Activated CD4-positive, alpha-beta memory T cell treated with anti-CD3 and anti-CD28 coated beads for 36 hours (primary cell): ENCODE results near the gene GALNT15. TPM values are rescaled to one million over a fixed set of nuclear protein-coding genes. Genes with fewer than 3 reads are reported as not detected.
A peak's percentile ranks its signal among the peaks of the same experiment; 100 is the strongest.

ENCODE experiments used
- CTCF ChIA-PET: fragments of 350-600 bp; sonication (Branson Sonifier 250); formaldehyde crosslinking; loops from one replicate; lab custom pipeline; 2021; ENCODE audit warnings: antibody characterized with exemption, inconsistent platforms; lab: Charles Lee
- POLR2A ChIA-PET: fragments of 350-600 bp; sonication (Branson Sonifier 250); formaldehyde crosslinking; loops from one replicate; lab custom pipeline; 2021; ENCODE audit warnings: antibody characterized with exemption; lab: Charles Lee
- DNase-seq: peaks from one replicate; pipeline ENCODE4 v3.0.0-alpha.2; 2020
- H3K27ac Mint-ChIP-seq: one replicate; pipeline ENCODE4 v1.8.0; 2021; ENCODE audit warnings: mixed read lengths
- H3K27me3 Mint-ChIP-seq: one replicate; pipeline ENCODE4 v1.8.0; 2021; ENCODE audit warnings: mixed read lengths
- H3K36me3 Mint-ChIP-seq: one replicate; pipeline ENCODE4 v1.8.0; 2021; ENCODE audit warnings: mixed read lengths
- H3K4me1 Mint-ChIP-seq: one replicate; pipeline ENCODE4 v1.8.0; 2021; ENCODE audit warnings: low read depth, mixed read lengths
- H3K4me3 Mint-ChIP-seq: one replicate; pipeline ENCODE4 v1.8.0; 2021; ENCODE audit warnings: mild to moderate bottlenecking, mixed read lengths
- H3K9me3 Mint-ChIP-seq: one replicate; pipeline ENCODE4 v1.8.0; 2021; ENCODE audit warnings: mixed read lengths
- intact Hi-C: fragments of 100-400 bp; cut with micrococcal nuclease; formaldehyde crosslinking; loops from one replicate; pipeline ENCODE4 v1.15.1; 2023
- total RNA-seq, 2 experiments: library from RNA; stranded (reverse); gene quantifications; one replicate each; pipeline ENCODE4 v1.2.3, GENCODE V29; 2021

The GALNT15 gene
- total RNA-seq, 2 experiments from 2014 or later: not detected

DNA sequence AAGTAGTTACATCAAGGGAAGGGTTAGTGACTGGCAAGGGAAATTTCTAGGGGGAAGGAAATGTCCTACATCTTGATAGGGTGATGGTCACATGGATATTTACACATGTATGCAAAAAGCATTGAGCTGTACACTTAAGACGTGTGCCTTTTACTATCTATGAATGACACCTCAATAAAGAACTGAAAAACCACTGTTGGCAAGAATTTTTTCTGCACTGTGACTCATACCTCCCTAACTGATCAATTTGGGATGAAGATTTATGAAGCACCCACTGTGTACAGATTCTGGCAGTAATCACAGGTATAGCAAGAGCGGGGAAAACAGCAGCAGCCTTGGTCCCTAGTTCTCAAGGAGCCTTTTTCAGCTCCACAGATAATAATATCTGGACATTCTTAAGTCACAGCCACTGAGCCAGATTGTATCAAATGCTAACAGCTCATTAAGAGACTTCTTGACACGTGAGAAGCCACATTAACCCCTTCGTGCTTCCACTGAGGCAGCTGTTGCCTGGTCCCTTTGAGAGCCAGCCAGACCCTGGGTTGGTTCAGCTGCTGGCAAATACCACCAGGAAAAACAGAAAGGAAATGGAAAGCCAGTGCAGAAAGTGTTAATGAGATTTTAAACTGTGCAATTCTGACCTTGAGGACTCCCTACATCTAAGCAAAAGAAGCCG is 32.0 kb upstream of the GALNT15 start:
- CTCF ChIA-PET: interaction anchor here (1.1 kb wide), 1 partner anchor 63 kb away, joined by 3 read pairs; no protein-coding TSS in a partner anchor
- intact Hi-C loops: no loop called here

GRCh38 chr3:16143861-16144447 is 30.5 kb upstream of the GALNT15 start:
- no peaks in the 10 kb centered on the region for H3K27me3 Mint-ChIP-seq
- POLR2A ChIA-PET: no interaction called here
- intact Hi-C loops: no loop called here
- CTCF ChIA-PET: interaction anchor here (0.8 kb wide), 1 partner anchor 95 kb away, joined by 5 read pairs; no protein-coding TSS in a partner anchor
- H3K4me3 Mint-ChIP-seq: no peak overlapping the region
- H3K9me3 Mint-ChIP-seq: peaks cover 13% of the 10 kb centered on the region
- no peak overlapping the region for H3K27ac Mint-ChIP-seq
- H3K36me3 Mint-ChIP-seq: no peaks in the 10 kb centered on the region
- no peak for DNase-seq
- H3K4me1 Mint-ChIP-seq: peaks cover 4% of the 10 kb centered on the region

More for the DNA sequence above, 32.0 kb upstream of the GALNT15 start:
- H3K9me3 Mint-ChIP-seq: peaks cover 13% of the 10 kb centered on the region
- H3K27ac Mint-ChIP-seq: no peak overlapping the region
- peaks cover 4% of the 10 kb centered on the region for H3K4me1 Mint-ChIP-seq
- no peak for DNase-seq
- H3K27me3 Mint-ChIP-seq: no peaks in the 10 kb centered on the region
- POLR2A ChIA-PET: no interaction called here
- H3K36me3 Mint-ChIP-seq: no peaks in the 10 kb centered on the region
- H3K4me3 Mint-ChIP-seq: no peak overlapping the region

GRCh38 chr3:16145176-16145575 is 29.3 kb upstream of the GALNT15 start:
- CTCF ChIA-PET: no interaction called here
- H3K4me3 Mint-ChIP-seq: no peak overlapping the region
- H3K27me3 Mint-ChIP-seq: no peaks in the 10 kb centered on the region
- H3K4me1 Mint-ChIP-seq: peaks cover 4% of the 10 kb centered on the region
- intact Hi-C loops: no loop called here
- DNase-seq: no peak
- POLR2A ChIA-PET: no interaction called here
- peaks cover 13% of the 10 kb centered on the region for H3K9me3 Mint-ChIP-seq
- no peaks in the 10 kb centered on the region for H3K36me3 Mint-ChIP-seq
- no peak overlapping the region for H3K27ac Mint-ChIP-seq

GRCh38 chr3:16146015-16146730 is 28.3 kb upstream of the GALNT15 start:
- DNase-seq: no peak
- ChIA-PET POLR2A (no interaction called here), CTCF (no interaction called here)
- Mint-ChIP-seq H3K4me1 (peaks cover 4% of the 10 kb centered on the region), H3K4me3 (no peak overlapping the region), H3K9me3 (peaks cover 13% of the 10 kb centered on the region), H3K27me3 (no peaks in the 10 kb centered on the region), H3K27ac (no peak overlapping the region), H3K36me3 (no peaks in the 10 kb centered on the region)
- intact Hi-C loops: no loop called here

DNA sequence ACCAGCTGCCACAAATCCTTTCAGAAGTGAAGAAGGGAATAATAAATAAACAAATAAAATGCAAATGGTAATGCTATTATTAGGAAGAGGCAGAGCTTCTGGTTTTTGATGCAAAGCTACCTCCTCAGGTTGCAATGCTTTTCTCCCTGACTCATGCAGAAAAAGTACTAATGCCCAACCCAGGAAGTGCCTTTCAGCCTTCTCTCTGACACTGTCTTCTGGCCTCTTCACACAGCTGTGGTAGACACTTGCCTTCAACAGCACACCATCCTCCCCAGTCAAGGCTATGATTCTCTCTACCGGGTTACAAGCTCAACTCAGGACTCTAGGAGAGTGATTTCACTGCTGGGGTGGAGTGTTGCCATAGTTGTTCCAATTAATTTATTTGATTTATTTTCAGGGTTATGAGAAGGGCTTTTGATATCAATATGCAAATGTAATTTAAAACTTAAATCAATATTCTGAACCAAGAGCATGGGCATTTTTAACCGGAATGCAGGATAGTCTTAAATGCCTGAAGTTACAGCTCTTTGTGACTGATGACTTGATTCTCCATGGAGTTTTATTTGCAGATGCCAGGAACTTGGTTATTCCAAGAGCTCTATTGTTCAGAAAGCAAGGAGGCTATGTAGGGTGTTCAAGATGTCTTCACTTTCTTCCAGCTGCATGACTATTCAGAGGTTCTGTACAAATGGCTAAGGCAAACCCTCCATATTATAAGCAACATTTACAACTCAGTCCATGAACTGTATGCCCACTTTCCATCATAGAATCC is 27.1 kb upstream of the GALNT15 start:
- H3K4me1 Mint-ChIP-seq: peaks cover 4% of the 10 kb centered on the region
- no peaks in the 10 kb centered on the region for H3K36me3 Mint-ChIP-seq
- ChIA-PET CTCF (interaction anchor here (0.7 kb wide), 1 partner anchor 101 kb away, joined by 3 read pairs; no protein-coding TSS in a partner anchor), POLR2A (no interaction called here)
- peak; percentile 10 for DNase-seq
- no peak overlapping the region for H3K27ac Mint-ChIP-seq
- no peak overlapping the region for H3K4me3 Mint-ChIP-seq
- peaks cover 2% of the 10 kb centered on the region for H3K27me3 Mint-ChIP-seq
- intact Hi-C loops: no loop called here
- peaks cover 13% of the 10 kb centered on the region for H3K9me3 Mint-ChIP-seq

DNA sequence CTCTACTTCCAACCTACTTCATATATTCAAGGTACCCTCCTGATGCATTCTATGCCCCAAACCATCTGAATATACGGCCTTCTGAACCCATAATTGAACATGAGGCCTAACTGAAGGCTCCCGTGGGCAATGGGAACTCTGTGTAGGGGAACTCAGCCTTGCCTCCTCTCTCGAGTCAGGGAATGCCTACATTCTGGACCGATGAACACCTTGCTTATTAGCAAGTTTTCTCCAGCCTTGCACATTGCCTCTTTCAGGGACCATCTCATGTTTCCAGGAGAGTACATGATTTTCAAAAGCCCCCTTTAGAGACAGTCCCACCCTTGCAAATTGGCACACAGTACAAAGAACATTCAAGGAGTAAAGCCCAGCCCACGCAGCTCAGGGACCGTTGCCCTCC is 26.3 kb upstream of the GALNT15 start:
- H3K27me3 Mint-ChIP-seq: peaks cover 2% of the 10 kb centered on the region
- H3K27ac Mint-ChIP-seq: no peak overlapping the region
- H3K4me3 Mint-ChIP-seq: no peak overlapping the region
- no peak for DNase-seq
- peaks cover 4% of the 10 kb centered on the region for H3K4me1 Mint-ChIP-seq
- H3K9me3 Mint-ChIP-seq: peaks cover 11% of the 10 kb centered on the region
- ChIA-PET CTCF (interaction anchor here (0.7 to 1.4 kb wide), 2 partner anchors 30 to 100 kb away, joined by 3 read pairs; no protein-coding TSS in a partner anchor), POLR2A (no interaction called here)
- H3K36me3 Mint-ChIP-seq: no peaks in the 10 kb centered on the region
- intact Hi-C loops: no loop called here

DNA sequence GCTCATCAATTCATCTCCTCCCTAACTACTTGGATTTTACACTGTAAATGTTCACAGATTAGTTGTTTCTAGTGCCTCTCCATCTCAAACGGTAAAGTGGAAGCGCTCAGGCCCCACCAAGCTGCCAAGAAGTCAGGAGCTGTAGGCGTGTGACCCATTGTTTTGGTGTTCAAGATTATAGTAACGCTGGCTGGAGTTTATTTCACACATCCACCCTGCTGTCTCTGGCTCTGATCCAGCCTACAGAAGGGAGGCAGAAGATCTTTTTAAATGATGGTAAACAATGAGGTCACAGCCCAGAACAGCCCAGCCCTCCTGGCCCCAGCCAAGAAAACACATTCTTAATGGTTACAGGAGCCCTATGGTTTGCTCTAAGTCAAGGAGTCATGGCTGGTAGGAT is 25.7 kb upstream of the GALNT15 start:
- no peak for DNase-seq
- intact Hi-C loops: no loop called here
- Mint-ChIP-seq H3K4me1 (peaks cover 4% of the 10 kb centered on the region), H3K4me3 (no peak overlapping the region), H3K27ac (no peak overlapping the region), H3K27me3 (peaks cover 6% of the 10 kb centered on the region), H3K9me3 (peaks cover 14% of the 10 kb centered on the region), H3K36me3 (no peaks in the 10 kb centered on the region)
- ChIA-PET CTCF (interaction anchor here (1.4 kb wide), 1 partner anchor 30 kb away, joined by 3 read pairs; no protein-coding TSS in a partner anchor), POLR2A (no interaction called here)

DNA sequence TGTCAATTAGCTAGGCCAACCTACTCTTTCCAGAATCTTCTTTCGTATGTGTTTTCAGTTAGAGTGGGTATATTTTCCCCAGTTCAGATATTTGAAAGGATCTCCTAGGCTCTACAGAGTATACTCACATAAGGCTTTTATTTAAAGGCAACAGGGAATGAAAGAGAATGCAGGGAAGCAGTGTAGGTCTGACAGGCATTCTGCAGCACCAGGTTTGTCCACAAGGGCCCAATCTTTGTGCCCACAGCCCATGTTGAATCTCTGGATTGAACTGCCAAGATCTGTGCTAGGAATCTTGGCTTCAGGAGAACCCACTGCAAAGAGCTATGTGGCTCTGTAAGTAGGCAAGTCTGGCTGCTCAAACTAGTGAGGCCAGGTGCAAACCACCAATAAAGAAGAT is 24.2 kb upstream of the GALNT15 start:
- ChIA-PET POLR2A (no interaction called here), CTCF (no interaction called here)
- intact Hi-C loops: no loop called here

GRCh38 chr3:16151109-16151508 is 23.4 kb upstream of the GALNT15 start:
- intact Hi-C loops: no loop called here
- no peaks in the 10 kb centered on the region for H3K36me3 Mint-ChIP-seq
- H3K27me3 Mint-ChIP-seq: peaks cover 12% of the 10 kb centered on the region
- no peak for DNase-seq
- H3K9me3 Mint-ChIP-seq: peaks cover 9% of the 10 kb centered on the region
- no peak overlapping the region for H3K27ac Mint-ChIP-seq
- H3K4me1 Mint-ChIP-seq: peaks cover 4% of the 10 kb centered on the region
- no peak overlapping the region for H3K4me3 Mint-ChIP-seq
- CTCF ChIA-PET: no interaction called here
- POLR2A ChIA-PET: no interaction called here

More for the DNA sequence above, 24.2 kb upstream of the GALNT15 start:
- Mint-ChIP-seq H3K4me1 (peaks cover 4% of the 10 kb centered on the region), H3K27ac (no peak overlapping the region), H3K27me3 (peaks cover 12% of the 10 kb centered on the region), H3K36me3 (no peaks in the 10 kb centered on the region), H3K4me3 (no peak overlapping the region), H3K9me3 (peaks cover 9% of the 10 kb centered on the region)
- DNase-seq: no peak

- no peak for DNase-seq
- H3K36me3 Mint-ChIP-seq: peaks cover 1% of the 10 kb centered on the region
- intact Hi-C loops: no loop called here
- ChIA-PET POLR2A (no interaction called here), CTCF (no interaction called here)
- H3K4me1 Mint-ChIP-seq: no peaks in the 10 kb centered on the region
- H3K9me3 Mint-ChIP-seq: peaks cover 5% of the 10 kb centered on the region
- H3K27ac Mint-ChIP-seq: no peak overlapping the region
- H3K4me3 Mint-ChIP-seq: no peak overlapping the region
- H3K27me3 Mint-ChIP-seq: peaks cover 14% of the 10 kb centered on the region
These were observed 6.3 kb upstream of the GALNT15 start for GRCh38 chr3:16168211-16168610.

GRCh38 chr3:16171009-16171408 is 3.5 kb upstream of the GALNT15 start:
- Mint-ChIP-seq H3K27me3 (peaks cover 5% of the 10 kb centered on the region), H3K9me3 (no peaks in the 10 kb centered on the region), H3K27ac (no peak overlapping the region), H3K4me3 (no peak overlapping the region), H3K36me3 (no peaks in the 10 kb centered on the region), H3K4me1 (no peaks in the 10 kb centered on the region)
- CTCF ChIA-PET: no interaction called here
- intact Hi-C loops: no loop called here
- no peak for DNase-seq
- POLR2A ChIA-PET: no interaction called here

DNA sequence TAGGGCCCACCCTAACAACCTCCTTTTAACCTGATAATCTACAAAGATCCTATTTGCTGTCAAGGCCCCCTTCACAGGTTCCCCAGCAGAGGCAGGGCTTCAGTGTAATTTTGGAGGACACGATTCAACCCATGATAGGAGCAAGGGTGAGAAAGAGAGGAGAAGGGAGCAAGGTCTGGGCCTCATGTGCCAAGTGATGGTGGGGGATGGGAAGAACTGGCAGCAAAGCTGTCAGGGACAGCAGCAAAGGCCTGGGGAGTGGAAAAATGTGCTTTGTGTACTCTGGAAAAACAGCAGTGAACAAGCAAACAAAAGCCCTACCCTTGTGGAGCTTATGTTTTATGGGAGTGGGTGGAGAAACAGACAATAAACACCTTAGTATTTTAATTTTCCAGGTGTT is 2.7 kb upstream of the GALNT15 start:
- peaks cover 5% of the 10 kb centered on the region for H3K27me3 Mint-ChIP-seq
- intact Hi-C loops: no loop called here

More for the DNA sequence above, 2.7 kb upstream of the GALNT15 start:
- Mint-ChIP-seq H3K4me1 (no peaks in the 10 kb centered on the region), H3K9me3 (no peaks in the 10 kb centered on the region), H3K36me3 (no peaks in the 10 kb centered on the region), H3K4me3 (no peak overlapping the region), H3K27ac (no peak overlapping the region)
- no peak for DNase-seq
- ChIA-PET POLR2A (no interaction called here), CTCF (interaction anchor here (0.7 kb wide), 1 partner anchor 10 kb away, joined by 3 read pairs; no protein-coding TSS in a partner anchor)
